Muscle layer of duodenum (tissue), 2 donors: ENCODE measurements around the gene OTUD3.
"Not testable (repeated sequence)": the region's sequence is repeated elsewhere in the genome, so short reads cannot be mapped to it uniquely, and the experiment has no call there.

Experiments
- H3K27ac ChIP-seq: one replicate; pipeline ENCODE4 v1.7.0; 2013; ENCODE audit warnings: mild to moderate bottlenecking, low read length
- H3K27me3 ChIP-seq: one replicate; pipeline ENCODE4 v1.7.0; 2013; ENCODE audit warnings: low read depth, mild to moderate bottlenecking, control low read depth, low read length
- H3K36me3 ChIP-seq, 2 donors: one replicate each; pipeline ENCODE4 v1.7.0; 2013; ENCODE audit warnings: low read length in 2 of 2, control low read depth in 1 of 2, mild to moderate bottlenecking in 1 of 2; ENCODE audit not compliant: insufficient read depth in 2 of 2, control insufficient read depth in 1 of 2
- H3K4me1 ChIP-seq, 2 donors: one replicate each; pipeline ENCODE4 v1.7.0; 2013; ENCODE audit warnings: low read length in 2 of 2, mild to moderate bottlenecking in 2 of 2, control low read depth in 1 of 2, moderate library complexity in 1 of 2; ENCODE audit not compliant: insufficient read depth in 2 of 2, control insufficient read depth in 1 of 2
- H3K4me3 ChIP-seq, 2 donors: one replicate each; pipeline ENCODE4 v1.7.0; 2013; ENCODE audit warnings: low read length in 2 of 2, low read depth in 1 of 2, mild to moderate bottlenecking in 1 of 2
- H3K9me3 ChIP-seq, 2 donors: one replicate each; pipeline ENCODE4 v1.7.0; 2013; ENCODE audit warnings: low read length in 2 of 2, control low read depth in 1 of 2, mild to moderate bottlenecking in 1 of 2; ENCODE audit not compliant: control insufficient read depth in 1 of 2
- donor health status: healthy.

The OTUD3 gene

GRCh38 chr1:19854866-19855265 is 27.3 kb upstream of the OTUD3 start:
- H3K4me3 ChIP-seq: no peak overlapping the region
- H3K4me1 ChIP-seq: no peaks in the 10 kb centered on the region
- H3K9me3 ChIP-seq: no peaks in the 10 kb centered on the region
- H3K27ac ChIP-seq: no peak overlapping the region
- H3K27me3 ChIP-seq: no peaks in the 10 kb centered on the region
- no peaks in the 10 kb centered on the region for H3K36me3 ChIP-seq

DNA sequence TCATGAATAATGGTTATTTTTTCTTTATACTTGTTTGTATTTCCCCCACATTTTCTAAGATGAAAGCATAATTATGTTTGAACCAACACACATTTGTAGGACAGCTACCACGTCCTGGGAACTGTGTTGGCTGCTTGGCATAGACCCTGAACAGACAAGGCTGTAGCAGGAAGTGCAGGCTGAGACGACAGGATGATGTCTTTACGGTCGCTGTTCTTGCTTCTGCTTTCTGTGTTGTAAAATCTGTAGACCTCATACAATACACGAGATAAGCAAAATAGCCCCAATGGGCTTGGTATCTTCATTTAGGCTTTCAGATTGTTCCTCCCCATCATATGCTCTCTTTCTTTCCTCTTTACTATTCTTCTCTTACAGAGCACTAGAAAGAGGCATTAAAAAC is 23.3 kb upstream of the OTUD3 start:
- no peak overlapping the region for H3K4me3 ChIP-seq
- H3K36me3 ChIP-seq: no peaks in the 10 kb centered on the region
- peaks cover 0 to 4% of the 10 kb centered on the region in 2 donors for H3K9me3 ChIP-seq
- no peaks in the 10 kb centered on the region for H3K4me1 ChIP-seq
- no peak overlapping the region for H3K27ac ChIP-seq
- H3K27me3 ChIP-seq: no peaks in the 10 kb centered on the region

DNA sequence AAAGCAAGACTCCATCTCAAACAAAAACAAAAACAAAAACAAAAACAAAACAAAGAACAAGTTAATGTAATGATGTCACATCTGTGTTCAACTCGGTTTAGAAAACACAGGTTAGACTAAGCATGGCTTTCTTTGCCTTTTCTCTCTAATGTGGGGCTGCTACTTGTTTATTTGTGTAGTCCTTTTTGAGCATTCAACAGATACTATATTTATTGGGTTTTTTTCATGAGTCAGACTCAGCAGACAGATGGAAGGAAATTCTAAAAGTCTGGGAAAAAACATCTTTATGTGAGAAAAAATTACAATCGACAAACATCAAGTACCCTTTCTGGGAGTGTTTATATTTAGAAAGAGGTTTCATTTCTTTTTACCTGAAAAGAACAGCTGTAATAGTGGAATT is 22.3 kb upstream of the OTUD3 start:
- Histone ChIP-seq H3K36me3 (no peaks in the 10 kb centered on the region), H3K9me3 (peaks cover under 1 to 4% of the 10 kb centered on the region in 2 donors), H3K4me3 (no peak overlapping the region), H3K27ac (peak overlapping the region; percentile 82), H3K4me1 (no peaks in the 10 kb centered on the region), H3K27me3 (no peaks in the 10 kb centered on the region)

GRCh38 chr1:19860418-19860817 is 21.8 kb upstream of the OTUD3 start:
- H3K27ac ChIP-seq: peak overlapping the region; percentile 82
- no peaks in the 10 kb centered on the region for H3K27me3 ChIP-seq
- peaks cover 4 to 6% of the 10 kb centered on the region in 2 donors for H3K9me3 ChIP-seq
- no peaks in the 10 kb centered on the region for H3K4me1 ChIP-seq
- H3K4me3 ChIP-seq: no peak overlapping the region
- no peaks in the 10 kb centered on the region for H3K36me3 ChIP-seq

GRCh38 chr1:19861034-19861433 is 21.2 kb upstream of the OTUD3 start:
- no peaks in the 10 kb centered on the region for H3K4me1 ChIP-seq
- peaks cover 4 to 9% of the 10 kb centered on the region in 2 donors for H3K9me3 ChIP-seq
- H3K4me3 ChIP-seq: no peak overlapping the region
- no peaks in the 10 kb centered on the region for H3K27me3 ChIP-seq
- no peaks in the 10 kb centered on the region for H3K36me3 ChIP-seq
- H3K27ac ChIP-seq: peak overlapping the region; percentile 82

DNA sequence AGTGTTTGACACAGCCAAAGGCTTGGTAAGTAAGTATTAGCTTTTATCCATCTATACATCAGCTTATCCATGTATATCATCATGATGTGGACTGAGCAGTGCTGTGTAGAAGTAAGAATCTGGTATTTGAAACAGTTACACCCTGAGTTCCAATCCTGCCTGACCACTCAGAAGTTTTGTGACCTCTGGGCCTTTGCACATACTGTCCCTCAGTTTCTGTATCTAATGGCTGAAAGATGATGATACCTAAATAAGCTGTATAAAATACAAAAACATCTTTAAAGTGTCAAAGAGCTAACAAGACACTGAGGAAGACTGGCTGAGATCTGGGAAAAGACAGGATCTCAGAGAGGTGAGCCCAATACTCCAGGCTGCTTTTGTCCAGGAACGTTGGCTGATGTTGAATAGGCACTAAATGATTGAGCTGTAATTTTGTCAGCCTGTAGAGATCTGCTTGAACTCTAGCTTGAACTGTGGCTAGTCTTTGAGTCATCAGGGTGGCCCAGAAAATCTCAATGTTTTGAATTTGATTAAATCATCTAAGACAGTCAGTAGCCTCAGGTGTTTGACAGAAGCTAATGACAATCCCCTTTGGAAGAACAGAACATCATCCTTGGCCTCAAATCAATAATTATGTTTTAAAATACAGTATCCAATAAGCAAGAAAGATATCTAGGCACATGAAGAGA is 20.2 kb upstream of the OTUD3 start:
- Histone ChIP-seq H3K36me3 (no peaks in the 10 kb centered on the region), H3K27ac (no peak overlapping the region), H3K9me3 (peaks cover 4 to 9% of the 10 kb centered on the region in 2 donors), H3K4me3 (no peak overlapping the region), H3K27me3 (no peaks in the 10 kb centered on the region), H3K4me1 (no peaks in the 10 kb centered on the region)

- no peaks in the 10 kb centered on the region for H3K4me1 ChIP-seq
- peaks cover 4 to 9% of the 10 kb centered on the region in 2 donors for H3K9me3 ChIP-seq
- no peaks in the 10 kb centered on the region for H3K27me3 ChIP-seq
- H3K27ac ChIP-seq: no peak overlapping the region
- no peaks in the 10 kb centered on the region for H3K36me3 ChIP-seq
- no peak overlapping the region for H3K4me3 ChIP-seq
These were observed 19.3 kb upstream of the OTUD3 start for GRCh38 chr1:19862944-19863343.

DNA sequence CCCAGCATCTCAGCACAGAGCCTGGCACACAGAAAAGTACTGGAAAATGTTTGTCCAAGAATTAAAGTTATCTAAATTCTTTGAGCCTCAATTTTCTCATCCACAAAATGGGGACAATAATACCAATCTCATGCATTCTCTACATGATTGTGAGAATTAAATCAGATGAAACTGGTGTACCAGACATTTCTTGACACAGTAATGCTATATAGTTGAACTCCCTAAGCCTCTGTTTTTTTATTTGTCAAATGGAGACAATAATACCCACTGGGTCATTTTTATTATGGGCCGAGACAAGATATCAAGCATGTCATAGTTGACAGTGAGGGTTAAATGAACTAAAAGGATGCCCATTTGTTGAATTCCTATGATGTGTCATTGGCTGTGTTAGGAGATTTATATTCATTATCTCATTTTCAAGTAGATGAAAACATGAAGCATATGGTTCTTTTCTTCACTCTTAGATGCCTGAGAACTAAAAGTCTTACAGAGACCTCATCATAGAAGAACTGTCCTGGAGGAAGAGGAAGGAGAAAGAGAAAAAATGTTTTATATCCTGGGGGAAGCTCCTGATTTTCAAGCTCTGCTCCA is 17.5 kb upstream of the OTUD3 start:
- Histone ChIP-seq H3K4me1 (no peaks in the 10 kb centered on the region), H3K27me3 (no peaks in the 10 kb centered on the region), H3K9me3 (peaks cover 4 to 9% of the 10 kb centered on the region in 2 donors), H3K4me3 (no peak overlapping the region), H3K36me3 (no peaks in the 10 kb centered on the region), H3K27ac (no peak overlapping the region)

- H3K27me3 ChIP-seq: no peaks in the 10 kb centered on the region
- H3K9me3 ChIP-seq: peaks cover 4 to 9% of the 10 kb centered on the region in 2 donors
- no peaks in the 10 kb centered on the region for H3K36me3 ChIP-seq
- no peak overlapping the region for H3K27ac ChIP-seq
- H3K4me1 ChIP-seq: no peaks in the 10 kb centered on the region
- no peak overlapping the region for H3K4me3 ChIP-seq
These were observed 16.2 kb upstream of the OTUD3 start for GRCh38 chr1:19866029-19866428.

DNA sequence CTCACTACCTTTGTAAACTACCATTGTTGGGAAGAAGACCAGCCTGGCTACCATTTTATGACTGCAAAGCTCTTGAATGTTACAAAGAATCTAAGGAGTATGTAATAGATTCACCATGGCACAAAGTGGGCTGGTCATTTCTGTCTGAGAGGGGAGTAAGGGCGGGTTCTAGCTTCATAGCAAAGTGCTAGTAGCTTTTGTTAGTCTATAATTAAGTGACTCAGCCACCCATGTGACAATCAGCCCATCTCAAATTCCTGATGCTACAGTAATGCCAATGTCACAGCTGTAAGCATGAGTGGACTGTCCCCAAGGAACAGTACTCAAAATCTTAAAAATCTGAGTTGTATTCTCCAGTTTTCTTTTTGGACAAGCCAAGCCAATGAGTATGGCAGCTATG is 15.4 kb upstream of the OTUD3 start:
- Histone ChIP-seq H3K4me3 (no peak overlapping the region), H3K27me3 (no peaks in the 10 kb centered on the region), H3K27ac (no peak overlapping the region), H3K9me3 (peaks cover 4 to 9% of the 10 kb centered on the region in 2 donors), H3K4me1 (no peaks in the 10 kb centered on the region), H3K36me3 (no peaks in the 10 kb centered on the region)

DNA sequence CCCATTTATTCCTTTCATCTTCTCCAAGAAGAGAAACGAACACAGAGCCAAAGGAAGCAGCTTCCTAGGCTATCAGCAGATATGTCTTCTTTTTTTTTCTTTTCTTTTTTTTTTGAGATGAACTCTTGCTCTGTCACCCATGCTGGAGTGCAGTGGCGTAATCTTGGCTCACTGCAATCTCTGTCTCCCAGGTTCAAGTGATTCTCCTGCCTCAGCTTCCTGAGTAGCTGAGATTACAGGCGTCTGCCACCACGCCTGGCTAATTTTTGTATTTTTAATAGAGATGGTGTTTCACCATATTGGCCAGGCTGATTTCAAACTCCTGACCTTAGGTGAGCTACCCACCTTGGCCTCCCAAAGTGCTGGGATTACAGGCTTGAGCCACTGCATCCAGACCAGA is 13.6 kb upstream of the OTUD3 start:
- H3K27me3 ChIP-seq, H3K4me3 ChIP-seq, H3K36me3 ChIP-seq, H3K4me1 ChIP-seq, H3K27ac ChIP-seq, H3K9me3 ChIP-seq: not testable (repeated sequence)

- not testable (repeated sequence) for H3K27me3 ChIP-seq, H3K9me3 ChIP-seq, H3K36me3 ChIP-seq, H3K4me1 ChIP-seq, H3K27ac ChIP-seq, H3K4me3 ChIP-seq
These were observed 12.7 kb upstream of the OTUD3 start for GRCh38 chr1:19869453-19869852.
